Activated CD4-positive, alpha-beta T cell treated with anti-CD3 and anti-CD28 coated beads, Interleukin-10, Interleukin-2, amounts not matched to agents 100 ng/mL and 50 ng/mL, durations not matched to agents 16 hours and 8 hours (primary cell): ENCODE data around the gene MMP1.

ENCODE experiments used
- DNase-seq: peaks from one replicate; pipeline ENCODE4 v3.0.0-alpha.2; 2020

The MMP1 gene

DNA sequence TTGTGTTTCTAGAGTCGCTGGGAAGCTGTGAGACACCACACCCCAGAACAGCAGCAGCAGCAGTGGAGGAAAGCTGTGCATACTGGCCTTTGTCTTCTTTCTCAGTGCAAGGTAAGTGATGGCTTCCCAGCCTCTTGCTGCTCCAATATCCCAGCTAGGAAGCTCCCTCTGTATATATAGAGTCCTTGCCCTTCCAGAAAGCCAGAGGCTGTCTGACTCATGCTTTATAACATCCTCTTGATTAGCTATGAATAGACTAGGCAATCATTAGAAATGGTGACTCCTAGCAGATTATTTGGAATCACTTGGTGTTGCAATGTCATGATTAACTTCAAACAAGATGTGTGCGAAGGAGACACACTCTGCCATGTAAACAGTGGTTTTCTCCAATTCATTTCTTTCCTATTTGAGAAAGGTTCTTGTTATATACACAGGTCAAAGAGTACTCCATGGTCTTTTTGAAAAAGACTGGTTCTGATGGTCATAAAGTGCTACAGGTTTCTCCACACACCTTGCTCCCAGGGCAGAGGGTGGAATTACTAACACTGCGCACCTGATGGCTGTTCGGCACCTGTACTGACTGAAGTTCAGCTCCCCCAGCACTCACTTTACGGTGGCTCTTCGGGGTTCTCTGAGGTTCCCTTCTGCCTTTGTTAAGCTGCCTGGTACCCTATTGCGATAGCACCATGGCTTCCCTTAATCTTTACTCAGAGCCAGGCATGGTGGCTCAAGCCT, at the start of gene MMP1:
Gene MMP1, minus strand, starts transcription at position 149 of the 735 bp plus-strand sequence. Its CDS starts 68 bp downstream, at position 81.
- no peak for DNase-seq

DNA sequence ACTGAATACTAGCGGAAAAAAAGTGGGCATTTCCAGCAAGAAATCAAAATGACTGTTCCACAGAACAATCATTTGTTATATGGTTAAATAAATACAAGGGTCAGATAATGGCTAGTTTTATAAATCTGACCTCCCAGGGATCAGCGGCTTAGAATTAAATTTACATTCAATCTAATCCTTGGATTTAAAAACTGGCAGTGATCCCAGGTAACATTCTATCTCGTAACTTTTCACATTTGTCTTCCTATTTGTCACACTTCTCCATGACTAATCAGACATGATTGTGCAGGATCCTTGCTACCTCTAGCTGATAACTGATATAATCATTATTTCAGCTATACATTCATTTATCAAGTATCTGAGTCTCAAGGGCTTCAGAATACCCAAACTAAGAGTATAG, 48.3 kb upstream of the MMP1 start:
- DNase-seq, result no peak

DNA sequence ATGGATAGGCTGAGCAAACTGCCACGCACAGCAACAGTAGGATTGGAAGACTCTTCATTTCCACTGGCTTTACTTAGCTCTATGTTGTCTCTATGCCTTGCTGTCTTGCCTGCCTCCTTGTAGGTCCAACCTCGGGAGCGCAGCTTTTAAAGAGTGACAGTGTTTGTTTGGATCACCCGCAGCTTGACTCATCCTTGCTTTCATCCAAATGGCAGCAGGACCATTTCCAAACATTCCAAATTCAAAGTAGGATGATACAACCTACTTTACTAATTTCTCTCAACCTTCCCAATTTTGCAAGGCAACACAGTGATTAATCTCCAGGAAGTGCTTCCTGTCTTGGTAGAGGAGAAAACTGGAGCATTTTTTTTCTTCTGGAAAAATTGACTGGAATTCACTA, 45.5 kb upstream of the MMP1 start, which contains the start of gene MMP3:
Gene MMP3, minus strand, starts transcription at position 121 of the 400 bp plus-strand sequence. Its CDS starts 63 bp downstream, at position 58.
- no peak for DNase-seq

DNA sequence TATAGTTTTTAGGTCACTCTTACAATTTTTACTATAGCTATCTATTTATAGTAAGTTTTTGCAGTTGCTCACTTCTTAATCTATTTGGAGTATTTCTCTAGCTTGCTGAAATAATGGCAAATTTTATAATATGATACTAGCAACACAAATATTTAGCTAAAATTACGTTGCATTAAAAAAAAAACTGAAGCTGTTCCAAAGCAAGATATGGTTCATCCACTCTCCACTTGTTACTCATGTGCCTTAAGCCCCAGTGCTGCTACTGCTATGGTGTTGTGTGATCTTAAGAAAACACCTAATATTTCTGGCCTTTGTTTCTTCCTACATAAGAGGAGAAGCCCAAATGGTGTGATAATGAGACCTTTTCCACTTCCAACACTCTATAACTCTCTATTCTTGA, 45.0 kb upstream of the MMP1 start:
- DNase-seq, result no peak

DNA sequence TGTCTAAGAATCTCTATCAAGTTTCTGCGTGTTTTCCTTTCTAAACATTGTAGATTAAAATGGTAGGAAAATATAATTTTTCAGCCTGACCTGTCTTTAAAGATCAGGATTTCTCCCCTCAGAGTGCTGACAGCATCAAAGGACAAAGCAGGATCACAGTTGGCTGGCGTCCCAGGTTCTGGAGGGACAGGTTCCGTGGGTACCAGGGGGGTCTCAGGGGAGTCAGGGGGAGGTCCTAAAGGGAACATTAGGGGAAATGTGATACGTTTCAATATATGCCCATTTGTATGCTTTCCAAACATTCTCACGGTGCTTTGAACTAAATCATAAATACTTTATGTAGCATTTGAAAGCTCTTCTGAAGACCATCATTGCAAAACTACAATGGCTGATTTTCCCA, 42.1 kb upstream of the MMP1 start:
- DNase-seq, result no peak

DNA sequence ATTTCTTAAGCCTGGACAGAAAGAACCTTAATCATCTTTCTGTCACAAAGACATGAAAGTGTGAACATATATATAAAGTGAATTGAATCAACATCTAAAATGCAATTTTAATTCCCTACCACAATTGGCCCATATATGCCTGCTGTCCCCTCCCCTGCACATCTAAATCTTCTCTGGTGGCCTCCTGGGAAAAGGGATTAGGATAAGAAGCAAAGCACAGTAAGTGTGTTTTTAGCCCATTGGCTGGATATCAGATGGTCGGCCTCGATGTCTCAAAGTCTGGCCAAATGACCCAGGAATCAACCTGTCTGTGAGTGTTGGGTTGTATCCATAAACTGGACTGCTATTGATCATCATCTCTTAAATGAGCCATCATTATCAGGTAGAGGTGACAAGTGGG, 39.7 kb upstream of the MMP1 start:
- DNase-seq, result no peak

DNA sequence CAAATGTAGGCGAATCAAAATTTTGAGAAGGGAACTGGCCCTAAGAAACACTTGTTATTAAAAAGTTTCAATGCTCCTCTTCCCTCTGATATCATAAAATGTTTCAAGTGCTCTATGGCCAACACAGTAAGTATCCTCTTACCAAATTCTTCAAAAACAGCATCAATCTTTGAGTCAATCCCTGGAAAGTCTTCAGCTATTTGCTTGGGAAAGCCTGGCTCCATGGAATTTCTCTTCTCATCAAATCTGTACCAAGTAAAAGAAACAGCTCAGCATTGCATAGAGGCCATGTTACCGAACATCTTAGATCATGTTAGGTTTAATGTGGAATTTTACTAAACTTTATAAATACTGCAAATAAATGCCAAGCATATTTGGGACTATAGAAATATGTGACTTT, 39.2 kb upstream of the MMP1 start:
- DNase-seq, result no peak

DNA sequence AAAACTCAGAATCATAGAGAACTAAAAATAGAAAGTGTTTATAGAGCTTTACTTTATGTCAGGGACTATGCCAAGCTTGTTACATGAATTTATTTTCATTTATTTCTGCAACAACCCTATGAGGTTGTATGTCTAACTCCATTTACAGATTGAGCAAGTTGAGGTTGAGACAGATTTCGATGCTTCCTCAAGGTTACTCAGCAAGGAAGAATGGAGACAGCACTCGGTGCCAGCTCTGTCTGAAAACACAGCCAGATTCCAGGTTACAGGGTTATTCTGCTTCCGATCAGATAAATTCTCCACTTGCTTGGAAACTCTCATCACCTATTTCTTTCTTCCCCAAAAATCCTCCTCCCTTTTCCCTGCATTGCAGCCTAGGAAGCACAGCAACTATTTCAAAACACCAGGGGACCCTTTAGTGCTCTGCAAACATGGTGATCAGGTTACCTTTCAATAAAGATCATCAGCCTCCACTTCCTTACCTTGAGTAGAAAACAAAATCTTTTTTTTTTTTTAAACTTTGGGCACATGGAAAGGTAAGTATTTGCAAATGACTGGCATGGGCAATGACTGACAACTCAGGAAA, 38.4 kb upstream of the MMP1 start:
- DNase-seq, result no peak

DNA sequence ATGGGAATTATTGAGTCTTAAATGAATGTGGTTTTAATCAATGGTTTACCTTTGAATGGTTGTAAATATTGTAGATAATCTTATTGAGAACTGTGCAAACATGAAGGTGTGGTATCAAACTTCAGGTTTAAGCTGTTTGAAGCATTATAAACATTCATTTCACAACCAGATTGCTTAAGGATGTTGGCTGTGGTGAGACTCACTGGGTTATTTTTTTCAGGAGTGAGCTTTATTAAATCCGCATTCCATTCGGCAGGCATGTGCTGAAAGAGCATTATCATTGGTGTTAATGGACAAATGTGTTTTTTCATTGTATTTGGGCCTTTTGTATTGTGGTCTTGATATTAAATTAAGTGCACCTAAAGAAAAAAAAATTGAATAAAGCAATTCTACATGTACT, 35.8 kb upstream of the MMP1 start:
- DNase-seq, result no peak

DNA sequence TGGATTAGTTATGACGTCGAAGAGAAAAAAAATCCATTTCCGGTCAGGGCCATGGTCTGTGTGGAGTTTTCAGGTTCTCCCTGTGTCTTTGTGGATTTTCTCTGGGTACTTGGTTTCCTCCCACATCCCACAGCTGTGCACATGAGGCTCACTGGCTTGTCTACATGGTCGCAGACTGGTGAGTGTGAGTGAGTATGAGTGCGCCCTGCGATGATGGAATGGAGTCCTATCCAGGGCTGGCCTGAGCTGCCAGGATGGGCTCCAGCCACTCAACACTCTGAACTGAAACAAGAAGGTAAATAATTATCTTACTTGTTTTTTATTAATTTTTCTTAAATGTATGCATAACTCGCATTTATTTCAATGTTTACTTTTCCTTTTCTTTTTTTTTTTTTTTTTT, 34.7 kb upstream of the MMP1 start:
- DNase-seq, result no peak

DNA sequence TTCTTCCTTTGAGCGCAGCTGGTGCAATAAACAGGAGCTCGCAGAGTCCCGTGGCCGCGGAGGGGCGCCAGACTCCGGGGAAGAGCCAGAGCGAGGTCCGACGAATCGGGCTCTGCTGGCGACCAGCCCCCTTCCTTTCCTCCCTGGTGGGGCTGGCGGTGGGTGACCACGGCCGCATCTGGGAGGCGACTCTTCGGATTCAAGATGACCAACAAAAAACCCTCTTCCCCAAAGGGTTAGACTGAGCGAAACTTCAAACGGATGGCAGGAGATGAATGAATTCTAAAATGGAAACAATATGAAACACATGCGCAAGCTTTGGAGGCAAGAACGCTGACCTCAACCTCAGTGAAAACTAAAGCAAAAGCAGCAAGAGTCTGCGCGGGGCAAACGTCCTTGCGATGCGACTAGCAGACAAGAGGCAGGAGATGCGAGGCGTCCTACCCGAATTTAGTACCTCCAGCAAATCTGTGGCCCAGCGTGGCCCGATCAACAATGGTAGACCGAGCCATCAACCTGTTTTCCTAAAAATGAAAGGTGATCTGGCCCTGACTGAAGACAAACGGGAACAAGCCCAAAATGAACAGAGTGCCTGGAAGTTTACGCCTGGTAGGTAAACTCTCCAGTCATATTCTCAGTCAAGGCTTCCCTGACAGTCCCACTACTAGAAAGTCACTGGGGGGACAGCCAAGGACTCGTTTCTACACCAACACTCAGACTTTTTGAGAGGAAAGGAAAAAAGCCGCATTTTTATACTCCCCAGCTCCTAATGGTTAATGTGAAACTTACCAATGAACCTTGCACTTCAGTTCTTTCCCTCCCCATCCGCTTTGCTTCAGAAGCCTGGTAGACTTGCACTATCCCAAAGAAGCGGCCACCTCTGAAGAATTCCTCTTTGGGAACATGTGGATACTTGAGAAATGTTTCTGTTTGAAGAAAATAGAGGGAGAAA, 33.8 kb upstream of the MMP1 start:
- DNase-seq, result peak; percentile 30

DNA sequence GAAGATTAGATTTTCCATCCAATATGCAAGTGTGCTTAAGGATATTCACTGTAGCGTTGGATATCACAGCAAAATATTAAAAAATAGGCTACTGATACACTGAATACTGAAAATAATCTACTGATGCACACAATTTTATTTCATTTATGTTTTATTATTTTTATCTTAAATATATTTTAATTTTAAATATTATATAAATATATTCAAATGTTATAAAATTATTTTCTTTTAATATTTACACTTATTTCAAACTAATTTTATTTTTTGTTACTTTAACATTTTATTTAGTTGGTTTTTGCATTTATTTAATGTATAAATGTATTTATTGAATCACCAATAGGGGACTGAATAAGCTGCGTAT, 33.1 kb upstream of the MMP1 start:
- no peak for DNase-seq

DNA sequence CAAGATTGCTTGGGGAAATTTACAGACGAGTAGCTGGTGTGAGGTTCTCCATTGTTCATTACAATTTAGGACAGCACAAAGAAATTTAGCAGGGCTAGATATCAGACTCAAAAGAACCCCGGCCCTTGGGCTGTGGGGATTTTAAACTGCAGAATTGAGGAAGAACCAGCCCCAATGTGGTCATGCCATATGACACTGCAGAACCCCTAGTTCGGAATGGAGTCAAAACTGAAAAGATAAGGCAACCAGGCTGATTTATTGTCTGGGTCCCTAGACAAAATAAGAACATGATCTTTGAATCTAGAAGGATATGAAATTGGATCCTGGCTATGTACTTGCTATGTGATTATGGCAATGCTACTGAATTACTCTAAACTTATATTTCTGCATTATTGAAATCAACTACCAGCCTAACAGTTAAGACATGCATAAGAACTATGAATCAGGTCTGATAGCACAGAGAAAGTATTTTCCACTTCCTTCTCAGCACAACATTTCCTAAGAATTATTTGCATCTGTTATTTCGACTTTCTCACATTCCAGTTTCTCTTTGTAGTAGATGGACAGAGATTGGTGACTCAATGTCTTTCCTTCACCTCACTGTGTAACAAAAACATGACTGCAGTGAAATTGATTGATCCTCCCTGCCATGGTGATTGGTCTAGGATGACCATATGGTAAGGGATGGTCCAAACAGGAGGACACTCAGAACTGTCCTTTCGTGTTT, 32.2 kb upstream of the MMP1 start:
- no peak for DNase-seq

DNA sequence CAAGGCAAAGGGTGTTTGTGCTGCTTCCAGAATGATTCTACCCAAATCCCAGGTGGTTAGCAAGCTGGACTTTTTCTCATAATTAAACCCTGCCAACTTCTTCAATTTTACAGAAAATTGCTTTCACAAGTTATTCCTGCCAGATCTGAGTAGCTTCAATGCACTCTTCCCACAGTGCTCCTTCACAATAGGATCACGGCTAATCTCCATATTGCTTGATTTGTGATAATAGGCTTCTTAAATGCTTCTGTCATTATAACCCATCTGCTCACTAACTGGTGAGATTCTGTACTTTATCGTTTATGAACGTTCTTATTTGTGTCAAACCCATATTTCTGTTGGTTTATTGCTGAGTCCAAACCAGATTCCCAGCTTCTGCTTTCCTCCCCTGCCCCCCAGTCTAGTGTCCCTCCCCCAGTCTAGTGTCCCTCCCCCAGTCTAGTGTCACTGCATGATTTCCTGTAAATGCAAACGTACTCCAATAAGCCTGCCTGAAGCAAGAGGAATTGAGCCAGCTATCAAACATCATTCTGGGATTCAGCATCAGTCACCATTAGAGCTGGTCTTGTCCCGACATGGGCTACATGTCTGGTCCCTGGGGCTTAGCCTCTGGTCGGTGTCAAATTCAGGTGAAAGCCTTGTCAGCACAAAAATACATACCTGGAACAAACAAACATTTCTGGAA, 31.5 kb upstream of the MMP1 start:
- DNase-seq, result no peak

DNA sequence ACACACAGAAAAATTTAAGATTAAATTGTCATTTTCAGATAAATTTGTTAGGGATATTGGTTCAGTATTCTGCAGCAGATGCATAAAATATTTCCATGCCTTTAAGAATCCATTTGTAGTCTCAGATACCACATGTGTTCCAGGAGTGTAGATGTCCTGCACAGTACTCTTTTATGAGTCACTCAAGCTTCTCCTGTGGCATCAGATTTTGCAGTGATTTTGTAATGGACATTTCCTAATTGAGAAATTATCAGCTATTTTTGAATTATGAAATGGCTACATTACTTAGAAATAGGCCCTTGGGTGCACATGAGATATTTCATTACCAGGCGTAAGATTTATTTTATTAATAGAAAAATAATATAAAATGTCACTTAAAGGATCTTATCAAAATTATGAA, 26.6 kb upstream of the MMP1 start:
- DNase-seq, result no peak

DNA sequence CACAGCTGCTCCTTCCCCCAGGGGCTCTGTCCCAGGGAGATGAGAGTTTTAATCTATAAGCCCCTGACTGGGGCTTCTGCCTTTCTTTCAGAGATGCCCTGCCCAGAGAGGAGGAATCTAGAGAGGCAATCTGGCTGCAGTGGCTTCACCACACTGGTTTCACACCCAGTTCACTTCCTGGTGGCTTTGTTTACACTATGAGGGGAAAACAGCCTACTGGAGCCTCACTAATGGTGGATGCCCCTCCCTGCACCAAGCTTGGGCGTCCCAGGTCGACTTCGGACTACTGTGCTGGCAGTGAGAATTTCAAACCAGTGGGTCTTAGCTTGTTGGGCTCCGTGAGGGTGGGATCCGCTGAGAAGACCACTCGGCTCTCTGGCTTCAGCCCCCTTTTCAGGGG, 21.5 kb upstream of the MMP1 start:
- no peak for DNase-seq

DNA sequence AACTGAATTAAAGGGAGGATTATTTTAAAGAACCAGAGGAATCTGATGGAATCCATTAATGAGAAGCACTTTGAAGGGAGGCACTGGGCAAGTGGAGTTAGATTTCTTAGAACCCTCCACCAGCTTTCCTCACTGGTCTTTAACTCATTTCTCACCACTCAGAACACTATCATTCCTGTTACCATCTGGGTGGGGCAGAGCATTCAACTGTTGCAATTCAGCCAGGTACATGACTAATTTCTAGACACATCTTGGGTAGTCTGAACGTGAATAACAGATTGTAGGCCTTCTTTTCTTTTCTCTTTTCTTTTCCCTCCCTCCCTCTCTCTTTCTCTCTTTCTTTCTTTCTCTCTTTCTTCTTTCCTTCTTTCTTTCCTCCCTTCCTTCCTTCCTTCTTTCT, 15.5 kb upstream of the MMP1 start:
- DNase-seq, result no peak

DNA sequence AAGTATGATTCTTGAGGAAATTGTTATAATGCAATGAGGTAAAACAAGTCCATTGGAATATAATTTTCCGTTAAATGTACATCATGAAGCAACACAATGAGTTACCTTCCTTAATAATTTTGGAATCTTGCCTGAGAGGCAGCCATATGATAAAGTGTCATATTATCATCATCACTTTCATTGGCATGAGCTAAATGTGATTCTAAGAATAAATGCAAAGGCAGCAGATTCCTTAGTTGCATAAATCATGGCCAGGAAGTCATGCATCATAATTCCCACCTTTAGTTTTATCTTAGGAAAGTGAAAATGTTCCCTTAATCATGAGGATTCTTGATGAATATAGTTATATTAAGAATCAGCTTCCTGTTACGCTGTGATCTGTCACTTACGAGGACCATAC, 14.2 kb upstream of the MMP1 start:
- DNase-seq, result no peak

DNA sequence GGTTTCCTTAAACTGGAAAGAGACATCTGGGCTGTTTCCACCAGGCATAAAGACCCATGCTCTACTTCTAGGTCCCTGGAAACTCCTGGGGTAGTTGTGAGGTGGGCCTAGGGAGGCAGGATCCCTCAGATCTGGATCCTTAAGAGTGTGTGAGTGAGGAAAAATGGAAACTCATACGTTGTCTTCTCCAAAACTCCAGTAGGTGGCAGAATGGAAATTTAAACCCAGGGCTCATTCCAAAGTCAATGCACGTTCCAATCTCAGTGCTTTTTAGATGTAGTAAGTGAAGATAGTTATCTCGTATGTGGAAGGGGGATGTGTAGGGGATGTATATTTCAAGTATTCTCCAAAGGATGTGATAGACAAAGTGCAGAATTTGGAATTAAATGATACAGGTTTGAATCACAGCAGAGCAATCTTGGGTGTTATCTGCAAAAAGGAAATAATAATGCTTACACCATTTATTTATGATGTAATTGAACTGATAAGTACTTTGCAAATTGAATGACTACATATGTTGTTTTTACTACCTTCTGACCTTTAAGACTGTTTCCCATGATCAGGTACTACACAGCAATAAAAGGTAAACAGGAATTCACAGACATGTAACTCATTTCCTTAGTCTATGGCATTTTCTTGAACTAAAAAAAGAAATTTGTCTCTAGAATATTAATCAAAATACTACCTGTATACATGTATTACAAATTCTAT, 13.1 kb upstream of the MMP1 start:
- no peak for DNase-seq

DNA sequence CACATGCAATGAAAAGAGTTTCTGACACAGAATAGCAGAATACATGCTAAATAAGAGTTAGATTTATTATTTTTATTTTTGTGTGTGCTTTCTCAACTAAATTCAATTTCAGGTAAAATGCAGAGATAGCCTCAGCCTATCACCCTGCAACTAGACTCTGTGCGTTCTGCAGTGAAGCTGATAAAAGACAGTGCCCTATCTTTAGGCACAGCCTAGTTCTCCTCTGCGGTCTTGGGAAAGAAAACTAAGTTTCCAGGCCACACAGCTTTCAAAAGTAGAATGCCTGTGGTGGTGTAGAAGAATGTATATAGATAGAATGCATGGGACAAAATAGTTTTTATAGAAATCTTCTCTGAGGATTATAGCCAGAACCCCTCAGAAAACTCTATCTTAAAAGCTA, 12.0 kb upstream of the MMP1 start:
- no peak for DNase-seq

DNA sequence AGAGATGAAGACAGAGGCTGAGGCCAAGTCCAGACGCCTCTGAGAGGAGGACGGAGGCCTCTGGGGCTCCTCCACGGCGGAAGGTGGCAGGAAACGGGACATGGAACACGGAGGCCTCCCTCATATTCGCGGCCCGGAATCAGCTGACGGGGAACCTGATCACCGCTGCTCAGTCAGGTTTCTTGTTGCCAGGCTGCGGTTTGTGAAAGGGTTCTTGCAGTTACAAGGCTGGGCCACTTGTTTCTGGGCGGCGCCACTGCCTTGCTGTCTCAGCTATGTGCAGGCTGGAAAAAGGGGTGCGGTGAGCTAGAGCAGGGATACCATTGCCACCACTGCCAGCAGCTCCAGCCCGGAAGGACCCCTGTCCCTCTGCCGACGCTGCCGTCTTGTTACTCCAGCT, 10.0 kb upstream of the MMP1 start:
- peak; percentile 26 for DNase-seq

DNA sequence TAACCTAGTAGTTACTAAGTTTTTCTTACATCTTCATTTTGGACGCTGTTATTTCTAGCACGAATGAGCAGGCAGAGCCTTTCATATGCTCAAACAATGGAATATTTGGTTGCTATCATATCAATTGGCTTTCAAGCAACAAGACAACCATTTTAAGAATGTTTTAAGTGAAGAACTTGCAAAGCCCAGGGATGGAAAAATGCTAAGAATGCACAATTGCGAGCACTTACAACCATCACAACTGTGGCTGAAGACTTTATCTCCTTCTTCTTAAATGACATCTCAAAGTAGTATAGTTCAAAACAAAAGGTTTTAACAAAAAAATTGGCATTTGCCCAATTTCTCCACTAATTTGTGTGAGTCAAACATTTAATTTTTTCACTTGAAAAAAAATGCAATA, 8.3 kb upstream of the MMP1 start:
- DNase-seq, result no peak
